A172 (cell line): ENCODE results near the gene OXSR1. TPM values are rescaled to one million over a fixed set of nuclear protein-coding genes. Genes with fewer than 3 reads are reported as not detected.
"Not testable (repeated sequence)": the region's sequence is repeated elsewhere in the genome, so short reads cannot be mapped to it uniquely, and the experiment has no call there.

Experiments used
- DNase-seq: peaks from one replicate; pipeline ENCODE4 v3.0.0-alpha.2; 2015; ENCODE audit warnings: low spot score
- total RNA-seq: library from RNA; depleted of rRNA; stranded (reverse); fragments of >200 nt; shearing (Covaris generic); gene quantifications from 2 replicates; pipeline ENCODE4 v1.2.3, GENCODE V29; 2014

OXSR1 gene
- total RNA-seq, 1 experiment from 2014 or later = 44.7 TPM

DNA sequence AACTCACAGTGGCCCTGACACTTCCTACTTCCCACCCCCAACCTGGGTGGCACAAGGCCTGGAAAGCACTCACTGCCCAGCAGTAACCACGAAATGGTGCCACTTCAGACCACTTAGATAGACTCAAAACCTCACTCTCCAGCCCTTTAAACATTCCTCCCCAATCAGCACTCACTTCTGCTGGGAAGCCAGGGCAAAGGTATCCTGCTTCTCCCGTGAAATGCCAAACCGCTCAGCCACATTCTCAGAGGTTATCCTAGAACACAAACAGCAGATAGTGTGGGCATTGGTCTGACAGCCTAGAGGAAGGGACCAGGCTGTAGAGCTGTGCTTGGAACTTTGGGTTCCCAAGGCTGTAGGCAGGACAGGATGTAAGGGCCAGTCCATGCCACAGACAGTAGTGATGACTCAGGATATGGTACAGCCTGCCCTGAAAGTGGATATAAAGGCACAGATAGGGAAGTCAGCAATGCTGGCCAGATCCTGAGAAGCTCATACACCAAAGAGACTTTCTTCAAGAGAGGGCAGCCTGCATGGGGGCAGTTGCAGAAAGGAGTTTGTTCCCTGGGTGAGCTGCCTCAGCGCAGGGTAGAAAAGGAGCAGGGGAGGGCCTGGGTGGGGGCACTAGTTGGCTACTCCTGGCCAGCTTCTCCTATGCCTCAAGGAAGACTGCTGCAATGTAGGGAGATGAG, 37.6 kb upstream of the OXSR1 start:
- no peak for DNase-seq

DNA sequence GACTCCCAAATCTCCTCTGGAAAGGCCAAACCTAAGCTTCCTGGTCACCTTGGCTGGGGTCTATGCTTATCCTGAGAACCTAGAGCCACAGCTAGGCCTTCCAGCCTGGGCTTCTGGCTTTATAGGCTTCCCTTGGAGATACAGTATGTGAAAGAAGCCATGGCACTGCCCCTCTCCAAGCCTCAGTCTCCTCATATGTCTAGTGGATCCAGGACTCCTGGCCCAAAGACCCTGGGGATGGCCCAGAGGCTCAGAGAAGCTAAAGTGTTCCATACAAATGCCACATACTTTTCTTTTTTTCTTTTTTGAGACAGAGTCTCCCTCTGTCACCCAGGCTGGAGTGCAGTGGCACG, 37.1 kb upstream of the OXSR1 start:
- DNase-seq = no peak

DNA sequence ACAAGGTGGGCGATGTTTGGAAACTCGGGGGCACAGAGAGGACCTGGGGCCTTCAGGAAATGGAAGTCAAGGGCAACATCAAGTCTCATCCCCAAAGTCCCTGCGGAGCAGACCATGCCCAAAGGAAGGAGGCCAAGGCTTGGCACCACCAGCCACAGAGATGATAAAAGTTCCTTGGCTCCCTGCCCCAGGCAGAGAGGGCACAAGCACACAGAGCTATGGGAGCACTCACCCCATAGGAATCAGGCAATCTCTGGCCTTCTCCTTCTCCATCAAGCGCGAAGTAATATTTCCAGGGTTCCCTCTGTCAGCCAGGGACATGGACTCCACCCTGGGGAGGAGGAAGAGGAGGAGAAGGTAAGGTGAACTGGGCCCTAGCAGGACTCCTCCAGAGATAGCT, 36.3 kb upstream of the OXSR1 start:
- no peak for DNase-seq

DNA sequence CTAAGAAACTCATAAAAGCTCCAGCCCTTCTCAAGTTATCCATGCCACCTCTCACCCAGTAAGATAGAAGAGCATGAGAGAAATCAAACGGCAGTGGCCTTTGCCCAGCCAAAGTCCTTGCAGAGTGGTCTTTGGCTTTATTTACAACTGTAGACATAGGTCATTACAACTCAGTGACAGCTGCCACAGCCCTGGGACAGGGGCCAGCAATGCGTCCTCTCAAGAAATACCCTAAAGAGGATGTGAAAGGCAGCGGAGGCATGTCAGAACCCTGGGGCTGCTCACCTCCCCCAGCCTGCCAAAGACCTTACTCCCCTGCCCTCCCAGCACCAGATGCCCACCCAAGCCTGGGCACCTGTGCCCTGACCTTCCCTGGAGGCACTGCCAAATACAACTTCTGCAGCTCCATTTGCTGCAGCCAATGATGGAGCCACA, 34.7 kb upstream of the OXSR1 start:
- DNase-seq = no peak

DNA sequence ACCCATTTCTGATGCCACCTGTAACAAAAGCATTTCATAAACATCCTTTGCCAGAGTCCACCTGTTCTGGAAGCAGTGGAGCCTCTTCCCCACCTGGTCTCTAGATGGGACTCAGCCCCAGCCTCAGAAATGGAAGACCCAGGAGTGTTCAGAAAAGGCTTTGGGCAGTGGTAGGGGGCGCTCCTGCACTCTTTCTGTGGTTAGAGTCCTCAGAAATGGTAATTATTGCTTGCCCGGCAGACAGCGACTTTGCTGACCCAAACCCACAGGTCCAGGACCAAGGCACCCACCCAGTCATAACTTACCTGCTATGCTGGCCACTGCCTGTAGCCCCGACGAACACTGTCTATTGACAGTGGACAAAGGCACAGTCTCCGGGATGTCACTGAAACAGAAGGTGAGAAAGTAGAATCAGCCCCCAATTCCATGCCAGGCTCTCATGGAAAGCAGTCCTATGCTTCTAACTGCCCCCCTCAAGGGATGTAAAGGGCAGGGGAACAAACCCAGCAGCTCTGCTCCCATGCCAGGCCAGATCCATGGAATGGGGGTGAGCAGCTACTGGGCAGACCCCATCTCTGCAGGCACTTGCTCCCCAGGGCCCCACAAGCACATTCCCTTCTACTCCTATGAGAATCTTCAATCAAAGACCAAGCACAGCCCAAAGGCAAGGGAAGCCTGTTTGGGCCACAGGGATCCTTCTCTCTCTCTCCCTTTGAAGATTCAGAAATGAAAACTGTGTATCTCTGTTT, 33.5 kb upstream of the OXSR1 start:
- DNase-seq = no peak

DNA sequence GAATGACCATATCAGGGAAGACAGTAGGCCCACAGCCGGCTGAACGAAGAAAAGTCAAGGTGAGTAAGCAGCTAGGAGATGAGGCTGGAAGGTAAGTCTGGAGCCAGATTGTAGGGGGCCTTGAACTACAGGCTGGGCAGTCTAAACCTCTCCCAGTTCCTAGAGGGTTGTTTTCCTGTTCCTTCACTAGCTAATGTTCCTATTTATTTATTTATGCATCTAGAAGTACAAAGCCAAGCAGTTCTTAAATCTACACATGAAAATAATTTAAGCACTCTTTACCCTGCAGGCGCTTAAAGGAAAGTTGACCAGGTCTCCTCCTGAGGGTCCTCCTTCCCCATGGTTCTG, 32.2 kb upstream of the OXSR1 start:
- DNase-seq = no peak

DNA sequence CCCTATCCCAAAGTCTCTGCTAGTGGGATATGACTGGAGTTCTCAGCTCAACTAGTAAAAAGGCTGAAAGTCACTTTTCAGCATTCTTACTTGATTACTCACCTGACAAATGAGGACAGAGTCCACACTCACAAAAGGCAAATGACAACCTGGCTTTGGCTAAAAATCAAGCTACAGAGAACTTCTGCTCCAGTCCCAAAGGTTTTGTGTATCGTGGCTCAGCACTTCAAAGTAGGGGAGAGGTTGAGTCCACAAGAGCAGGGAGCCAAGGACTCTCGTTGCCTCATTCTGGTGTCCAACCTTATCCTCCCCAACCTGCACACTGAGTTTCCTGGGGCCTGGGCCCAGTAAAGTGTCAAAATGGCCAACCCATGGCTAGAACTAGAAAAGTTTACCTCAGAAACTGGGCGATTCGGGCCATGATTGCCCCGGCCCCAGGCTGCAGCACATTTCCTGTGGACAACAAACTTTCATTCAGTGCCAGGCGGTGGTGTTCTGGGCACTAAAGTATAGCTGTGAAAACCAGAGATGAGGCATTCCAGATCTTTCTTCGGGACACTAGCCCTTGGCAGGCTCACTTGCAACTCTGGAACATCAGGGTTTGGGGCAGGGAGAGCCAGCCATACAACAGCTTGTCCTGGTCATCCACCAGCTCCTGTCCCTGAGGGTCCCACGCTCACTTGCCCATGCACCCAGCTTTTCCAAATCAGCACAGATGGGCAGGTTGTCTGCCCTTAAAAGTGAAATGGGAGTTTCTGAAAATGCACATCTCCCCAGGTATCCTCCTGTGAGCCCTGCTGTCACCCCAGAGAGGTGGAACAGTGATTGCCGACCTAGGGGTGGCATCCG, 31.6 kb upstream of the OXSR1 start:
- peak; percentile 21 for DNase-seq

DNA sequence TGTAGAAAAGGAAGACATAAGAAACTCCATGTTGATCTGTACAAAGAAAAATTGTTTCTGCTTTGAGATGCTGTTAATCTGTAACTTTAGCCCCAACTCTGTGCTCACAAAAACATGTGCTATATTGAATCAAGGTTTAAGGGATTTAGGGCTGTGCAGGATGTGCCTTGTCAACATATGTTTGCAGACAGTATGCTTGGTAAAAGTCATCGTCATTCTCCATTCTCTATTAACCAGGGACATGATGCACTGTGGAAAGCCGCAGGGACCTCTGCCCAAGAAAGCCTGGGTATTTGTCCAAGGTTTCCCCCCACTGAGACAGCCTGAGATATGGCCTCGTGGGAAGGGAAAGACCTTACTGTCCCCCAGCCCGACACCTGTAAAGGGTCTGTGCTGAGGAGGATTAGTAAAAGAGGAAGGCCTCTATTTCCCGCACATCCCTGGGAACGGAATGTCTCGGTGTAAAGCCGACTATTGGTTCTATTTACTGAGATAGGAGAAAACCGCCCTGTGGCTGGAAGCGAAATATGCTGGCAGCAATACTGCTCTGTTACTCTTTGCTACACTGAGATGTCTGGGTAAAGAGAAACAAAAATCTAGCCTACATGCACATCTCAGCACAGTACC, 30.7 kb upstream of the OXSR1 start:
- not testable (repeated sequence) for DNase-seq

DNA sequence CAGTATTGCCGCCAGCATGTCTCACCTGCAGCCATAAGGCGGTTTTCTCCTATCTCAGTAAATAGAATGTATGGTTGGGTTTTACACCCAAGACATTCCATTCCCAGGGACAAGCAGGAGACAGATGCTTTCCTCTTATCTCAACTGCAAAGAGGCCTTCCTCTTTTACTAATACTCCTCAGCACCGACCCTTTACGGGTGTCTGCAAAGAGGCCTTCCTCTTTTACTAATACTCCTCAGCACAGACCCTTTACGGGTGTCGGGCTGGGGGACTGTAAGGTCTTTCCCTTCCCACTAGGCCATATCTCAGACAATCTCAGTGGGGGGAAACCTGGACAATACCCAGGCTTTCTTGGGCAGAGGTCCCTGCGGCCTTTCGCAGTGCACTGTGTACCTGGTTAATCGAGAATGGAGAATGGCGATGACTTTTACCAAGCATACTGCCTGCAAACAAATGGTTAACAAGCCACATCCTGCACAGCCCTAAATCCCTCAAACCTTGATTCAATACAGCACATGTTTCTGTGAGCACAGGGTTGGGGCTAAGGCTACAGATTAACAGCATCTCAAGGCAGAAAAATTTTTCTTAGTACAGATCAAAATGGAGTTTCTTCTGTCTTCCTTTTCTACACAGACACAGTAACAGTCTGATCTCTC, 29.6 kb upstream of the OXSR1 start:
- not testable (repeated sequence) for DNase-seq

DNA sequence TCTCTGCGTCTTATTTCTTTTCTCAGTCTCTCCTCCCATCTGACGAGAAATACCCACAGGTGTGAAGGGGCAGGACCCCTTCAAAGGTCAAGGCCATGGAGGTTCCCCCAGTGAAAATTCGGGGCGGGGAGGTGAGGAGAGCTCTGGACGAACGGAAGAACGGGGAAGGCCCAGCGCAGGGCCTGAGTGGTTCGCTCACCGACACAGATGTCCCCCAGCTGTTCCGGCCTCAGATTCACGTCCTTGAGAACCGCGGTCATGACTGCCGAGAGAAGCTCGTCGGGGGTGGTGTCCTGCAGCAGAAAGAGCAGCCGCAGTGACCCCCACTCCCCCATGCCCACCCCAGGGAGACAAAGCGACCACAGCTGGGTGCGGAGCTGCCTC, 29.0 kb upstream of the OXSR1 start:
- DNase-seq = no peak

DNA sequence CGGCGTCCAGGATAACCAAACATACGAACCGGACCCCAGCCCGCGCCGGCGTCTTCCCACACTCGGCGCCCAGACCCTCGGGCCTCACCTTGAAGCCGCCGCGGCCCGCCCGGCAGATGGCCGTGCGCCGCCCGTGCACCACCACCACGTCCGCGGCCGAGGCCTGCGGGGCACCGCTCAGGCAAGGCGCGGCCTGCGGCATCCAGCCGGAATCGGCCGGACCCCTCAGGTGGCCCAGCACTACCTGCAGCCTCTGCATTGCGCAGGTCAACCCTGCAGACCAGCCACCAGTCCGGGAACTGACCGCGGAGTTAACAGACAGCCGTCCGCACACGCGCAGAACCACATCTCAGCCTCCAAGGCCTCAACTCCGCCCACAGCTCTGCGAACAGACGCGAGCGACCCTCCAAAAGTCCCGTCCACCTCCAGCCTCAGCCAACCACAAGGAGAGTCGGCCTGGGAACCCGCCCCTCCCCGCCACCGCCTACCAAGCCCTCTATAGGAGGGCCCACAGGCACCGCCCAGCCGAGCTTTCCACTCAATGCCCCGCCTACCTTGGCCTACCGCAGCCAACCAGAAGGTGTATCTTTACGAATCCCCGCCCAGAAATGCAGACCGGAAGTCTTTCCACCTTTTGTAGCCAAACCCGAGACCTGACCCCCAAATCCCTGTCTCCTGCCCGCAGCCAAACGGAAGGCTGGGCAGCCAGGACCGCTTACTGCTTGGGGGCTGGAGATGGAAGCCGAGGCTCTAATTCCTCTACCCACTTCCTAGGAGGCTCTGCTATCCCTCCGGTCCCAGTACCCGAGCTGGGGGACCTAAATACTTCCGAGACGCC, 28.3 kb upstream of the OXSR1 start, which contains the start of gene ACAA1:
Gene ACAA1 (minus strand): TSS at position 351 of the 838 bp plus-strand sequence. CDS start 92 bp downstream, at position 259.
- peak; percentile 99 for DNase-seq

DNA sequence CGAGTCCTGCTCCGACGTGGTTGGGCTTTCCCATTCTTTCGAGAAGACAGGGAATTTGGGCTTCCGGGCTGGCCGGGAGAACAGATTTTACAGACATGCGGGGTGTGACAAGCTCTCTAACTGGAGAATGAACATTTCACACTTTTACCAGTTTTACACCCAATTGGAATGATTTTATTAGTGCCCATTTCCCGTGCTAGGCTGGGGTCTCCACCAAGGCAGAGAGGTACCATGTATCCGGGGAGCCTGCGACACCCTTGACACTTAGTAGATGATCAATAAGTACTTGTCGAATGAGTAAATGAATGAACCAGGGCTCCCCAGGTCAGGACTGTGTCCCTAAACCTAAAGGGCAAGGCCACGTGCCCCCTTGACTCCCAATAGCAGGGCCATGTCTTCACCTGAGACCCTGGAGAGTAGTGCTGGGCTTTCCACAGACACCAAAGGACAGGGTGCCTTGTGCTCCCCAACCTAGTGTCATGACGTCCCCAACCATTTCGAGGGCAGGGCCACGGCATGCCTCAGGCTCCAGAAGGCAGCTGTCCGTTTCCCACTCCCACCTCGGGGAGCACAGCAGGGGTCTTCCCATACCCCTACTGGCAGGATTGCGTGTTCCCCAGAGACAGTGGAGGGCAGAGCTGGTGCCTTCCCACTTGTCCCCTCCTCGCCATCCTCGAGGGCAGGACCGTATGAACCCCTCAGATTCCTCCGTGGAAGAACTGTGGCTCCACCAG, 27.6 kb upstream of the OXSR1 start:
- no peak for DNase-seq

DNA sequence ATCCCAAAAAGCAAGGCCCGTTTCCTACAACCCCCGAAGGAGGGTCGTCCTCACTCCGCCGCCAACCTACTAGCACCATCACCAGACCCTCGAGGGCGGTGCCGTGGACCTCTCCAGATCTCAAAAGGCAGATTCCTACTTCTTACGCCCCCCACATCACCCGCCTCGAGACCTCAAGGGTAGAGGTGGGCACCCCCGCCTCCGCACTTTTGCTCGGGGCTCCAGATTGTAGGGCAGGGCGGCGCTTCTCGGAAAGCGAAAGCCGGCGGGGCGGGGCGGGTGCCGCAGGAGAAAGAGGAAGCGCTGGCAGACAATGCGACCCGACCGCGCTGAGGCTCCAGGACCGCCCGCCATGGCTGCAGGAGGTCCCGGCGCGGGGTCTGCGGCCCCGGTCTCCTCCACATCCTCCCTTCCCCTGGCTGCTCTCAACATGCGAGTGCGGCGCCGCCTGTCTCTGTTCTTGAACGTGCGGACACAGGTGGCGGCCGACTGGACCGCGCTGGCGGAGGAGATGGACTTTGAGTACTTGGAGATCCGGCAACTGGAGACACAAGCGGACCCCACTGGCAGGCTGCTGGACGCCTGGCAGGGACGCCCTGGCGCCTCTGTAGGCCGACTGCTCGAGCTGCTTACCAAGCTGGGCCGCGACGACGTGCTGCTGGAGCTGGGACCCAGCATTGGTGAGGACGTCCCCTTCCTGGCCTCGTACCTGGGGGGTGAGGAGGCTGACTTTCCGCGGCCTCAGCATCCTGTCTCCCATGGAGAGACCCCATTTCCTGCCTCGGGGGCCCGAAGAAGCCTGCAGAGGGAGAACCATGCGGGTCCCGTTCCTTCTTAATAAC, 26.8 kb upstream of the OXSR1 start, which contains the start of gene MYD88:
Gene MYD88 (plus strand): TSS at position 313 of the 842 bp plus-strand sequence. CDS start 40 bp downstream, at position 353.
- DNase-seq = no peak

DNA sequence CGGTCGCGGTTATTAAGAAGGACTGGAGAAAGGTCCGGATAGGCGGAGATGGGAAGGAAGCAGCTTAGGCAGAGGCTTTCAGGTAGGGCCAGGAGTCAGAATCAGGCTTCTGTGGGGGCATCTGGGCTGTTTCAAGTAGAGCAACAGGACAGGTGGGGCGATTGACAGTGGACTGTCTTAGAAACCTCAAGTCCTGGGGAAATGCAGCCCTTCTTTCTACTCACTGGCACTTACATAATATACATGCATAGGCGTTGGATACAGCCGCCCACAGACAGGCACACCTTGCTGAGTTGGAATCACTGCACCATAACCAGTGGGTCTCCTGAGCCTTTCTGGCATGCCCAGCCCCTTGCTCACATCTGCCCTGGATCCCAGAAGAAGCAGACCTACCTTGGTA, 26.1 kb upstream of the OXSR1 start:
- no peak for DNase-seq

DNA sequence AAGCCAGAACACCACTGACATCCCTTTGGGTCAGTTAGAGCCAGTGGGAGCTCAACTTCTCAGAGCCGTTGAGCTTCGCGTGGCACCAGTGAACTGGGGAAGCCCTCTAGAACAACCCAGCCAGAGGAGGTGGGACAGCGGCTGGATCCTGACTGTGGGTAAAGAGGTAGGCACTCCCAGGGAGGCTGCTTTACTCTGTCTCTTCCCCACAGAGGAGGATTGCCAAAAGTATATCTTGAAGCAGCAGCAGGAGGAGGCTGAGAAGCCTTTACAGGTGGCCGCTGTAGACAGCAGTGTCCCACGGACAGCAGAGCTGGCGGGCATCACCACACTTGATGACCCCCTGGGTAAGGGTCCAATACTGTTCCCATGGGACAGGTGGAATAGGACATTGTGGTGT, 25.7 kb upstream of the OXSR1 start:
- no peak for DNase-seq

DNA sequence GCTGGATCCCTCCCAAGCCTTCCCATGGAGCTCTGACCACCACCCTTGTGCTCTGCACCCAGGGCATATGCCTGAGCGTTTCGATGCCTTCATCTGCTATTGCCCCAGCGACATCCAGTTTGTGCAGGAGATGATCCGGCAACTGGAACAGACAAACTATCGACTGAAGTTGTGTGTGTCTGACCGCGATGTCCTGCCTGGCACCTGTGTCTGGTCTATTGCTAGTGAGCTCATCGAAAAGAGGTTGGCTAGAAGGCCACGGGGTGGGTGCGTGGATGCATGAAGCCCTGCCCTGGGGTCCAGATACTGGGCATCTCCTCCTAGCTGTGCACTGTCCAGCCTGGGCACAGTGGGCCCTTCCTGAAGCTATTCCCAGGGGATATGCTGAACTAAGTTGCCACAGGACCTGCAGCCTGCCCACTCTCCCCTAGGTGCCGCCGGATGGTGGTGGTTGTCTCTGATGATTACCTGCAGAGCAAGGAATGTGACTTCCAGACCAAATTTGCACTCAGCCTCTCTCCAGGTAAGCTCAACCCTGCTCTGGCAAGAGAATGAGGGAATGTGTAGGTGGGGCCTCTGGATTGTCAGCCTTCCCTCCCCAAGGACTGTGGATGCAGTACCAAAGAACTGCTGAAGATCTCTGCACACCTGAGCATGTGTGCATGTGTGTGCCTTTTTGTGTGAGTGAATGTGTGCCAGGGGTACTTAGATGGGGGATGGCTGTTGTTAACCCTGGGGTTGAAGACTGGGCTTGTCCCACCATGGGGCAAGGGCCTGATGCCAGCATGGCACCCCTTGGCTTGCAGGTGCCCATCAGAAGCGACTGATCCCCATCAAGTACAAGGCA, 24.8 kb upstream of the OXSR1 start:
- no peak for DNase-seq

DNA sequence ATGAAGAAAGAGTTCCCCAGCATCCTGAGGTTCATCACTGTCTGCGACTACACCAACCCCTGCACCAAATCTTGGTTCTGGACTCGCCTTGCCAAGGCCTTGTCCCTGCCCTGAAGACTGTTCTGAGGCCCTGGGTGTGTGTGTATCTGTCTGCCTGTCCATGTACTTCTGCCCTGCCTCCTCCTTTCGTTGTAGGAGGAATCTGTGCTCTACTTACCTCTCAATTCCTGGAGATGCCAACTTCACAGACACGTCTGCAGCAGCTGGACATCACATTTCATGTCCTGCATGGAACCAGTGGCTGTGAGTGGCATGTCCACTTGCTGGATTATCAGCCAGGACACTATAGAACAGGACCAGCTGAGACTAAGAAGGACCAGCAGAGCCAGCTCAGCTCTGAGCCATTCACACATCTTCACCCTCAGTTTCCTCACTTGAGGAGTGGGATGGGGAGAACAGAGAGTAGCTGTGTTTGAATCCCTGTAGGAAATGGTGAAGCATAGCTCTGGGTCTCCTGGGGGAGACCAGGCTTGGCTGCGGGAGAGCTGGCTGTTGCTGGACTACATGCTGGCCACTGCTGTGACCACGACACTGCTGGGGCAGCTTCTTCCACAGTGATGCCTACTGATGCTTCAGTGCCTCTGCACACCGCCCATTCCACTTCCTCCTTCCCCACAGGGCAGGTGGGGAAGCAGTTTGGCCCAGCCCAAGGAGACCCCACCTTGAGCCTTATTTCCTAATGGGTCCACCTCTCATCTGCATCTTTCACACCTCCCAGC, 24.0 kb upstream of the OXSR1 start:
- no peak for DNase-seq
